GM12878 (cell line): ENCODE measurements around the gene IFITM5. TPM values are rescaled to one million over a fixed set of nuclear protein-coding genes. Genes with fewer than 3 reads are reported as not detected.

Experiments
- EED ChIP-seq: sonication (generic); IDR thresholded peaks from 2 replicates; pipeline ENCODE4 v1.6.1; 2016; ENCODE audit warnings: antibody characterized with exemption, low read depth
- EGR1 ChIP-seq, 2 experiments: IDR thresholded peaks; 1 replicate in 1 of 2; 2 replicates in 1 of 2; pipeline ENCODE4 v1.6.1; 2011 to 2012; ENCODE audit warnings: low read depth in 2 of 2, low read length in 2 of 2, borderline replicate concordance in 1 of 2, mild to moderate bottlenecking in 1 of 2, moderate library complexity in 1 of 2
- GATAD2B ChIP-seq: fragments of 450-650 bp; conservative IDR thresholded peaks from 2 replicates; pipeline ENCODE4 v1.6.1; 2017; ENCODE audit warnings: low read depth, mild to moderate bottlenecking, moderate library complexity
- IKZF1 ChIP-seq: fragments of 450-650 bp; conservative IDR thresholded peaks from 2 replicates; pipeline ENCODE4 v1.6.1; 2017; ENCODE audit warnings: antibody characterized with exemption, mild to moderate bottlenecking
- IKZF2 ChIP-seq, 2 experiments: fragments of 450-650 bp; IDR thresholded peaks; 2 replicates each; pipeline ENCODE4 v1.6.1; 2017; ENCODE audit warnings: mild to moderate bottlenecking in 2 of 2, moderate library complexity in 2 of 2
- JUNB ChIP-seq: IDR thresholded peaks from 2 replicates; pipeline ENCODE4 v1.6.1; 2016; ENCODE audit warnings: antibody characterized with exemption, mild to moderate bottlenecking
- NFIC ChIP-seq: IDR thresholded peaks from 2 replicates; pipeline ENCODE4 v1.6.1; 2012; ENCODE audit warnings: low read depth, mild to moderate bottlenecking, inconsistent platforms, low read length, moderate library complexity
- NR2F1 ChIP-seq: fragments of 450-650 bp; conservative IDR thresholded peaks from 2 replicates; pipeline ENCODE4 v1.6.1; 2017; ENCODE audit warnings: mild to moderate bottlenecking
- POLR2AphosphoS5 ChIP-seq: IDR thresholded peaks from 2 replicates; pipeline ENCODE4 v1.6.1; 2011; ENCODE audit warnings: mild to moderate bottlenecking, low read length, inconsistent platforms
- RB1 ChIP-seq: fragments of 450-650 bp; formaldehyde crosslinking; IDR thresholded peaks from 2 replicates; pipeline ENCODE4 v1.6.1; 2017; ENCODE audit warnings: mild to moderate bottlenecking, borderline replicate concordance
- TCF12 ChIP-seq: IDR thresholded peaks from 2 replicates; pipeline ENCODE4 v1.6.1; 2011; ENCODE audit warnings: low read depth, mild to moderate bottlenecking, low read length
- ZNF217 ChIP-seq: fragments of 450-650 bp; IDR thresholded peaks from 2 replicates; pipeline ENCODE4 v1.6.1; 2017; ENCODE audit warnings: antibody characterized with exemption, mild to moderate bottlenecking
- polyA plus RNA-seq, 11 experiments: library from polyadenylated mRNA; depleted of rRNA in 4 of 11; unstranded in 6 of 11; stranded (reverse) in 5 of 11; fragments of >200 nt; fragmentation: Nextera tagmentation in 4 of 11; fragmentation: Illumina TruSeq in 1 of 11; extraction: Ambion mirVana in 4 of 11; extraction: Trizol in 1 of 11; gene quantifications; 1 replicate in 1 of 11; 2 replicates in 10 of 11; pipeline versions ENCODE4 v1.2.1 to v1.2.3, GENCODE V29; 2011 to 2016; ENCODE audit warnings: inconsistent platforms in 2 of 11, missing spikeins in 2 of 11, low read depth in 1 of 11
- total RNA-seq, 4 experiments: library from RNA; depleted of rRNA in 3 of 4; stranded (reverse); fragments of >200 nt in 3 of 4; fragmentation: Illumina TruSeq in 1 of 4; extraction: Trizol in 1 of 4; gene quantifications; 2 replicates each; pipeline versions ENCODE4 v1.2.1 to v1.2.3, GENCODE V29; 2013 to 2021
- TF ChIP-seq, protein P1 (sequence below): fragments of 450-650 bp; IDR thresholded peaks from 2 replicates; pipeline ENCODE4 v1.6.1; 2016; ENCODE audit warnings: mild to moderate bottlenecking, moderate library complexity, borderline replicate concordance

Gene IFITM5
- total and polyA plus RNA-seq, 10 of the 15 experiments (the other 5 are each of a cell fraction or from before 2014, with no cell fraction given): not detected

- TF ChIP-seq IKZF1: peak; percentile 73
- TF ChIP-seq, protein P1, sequence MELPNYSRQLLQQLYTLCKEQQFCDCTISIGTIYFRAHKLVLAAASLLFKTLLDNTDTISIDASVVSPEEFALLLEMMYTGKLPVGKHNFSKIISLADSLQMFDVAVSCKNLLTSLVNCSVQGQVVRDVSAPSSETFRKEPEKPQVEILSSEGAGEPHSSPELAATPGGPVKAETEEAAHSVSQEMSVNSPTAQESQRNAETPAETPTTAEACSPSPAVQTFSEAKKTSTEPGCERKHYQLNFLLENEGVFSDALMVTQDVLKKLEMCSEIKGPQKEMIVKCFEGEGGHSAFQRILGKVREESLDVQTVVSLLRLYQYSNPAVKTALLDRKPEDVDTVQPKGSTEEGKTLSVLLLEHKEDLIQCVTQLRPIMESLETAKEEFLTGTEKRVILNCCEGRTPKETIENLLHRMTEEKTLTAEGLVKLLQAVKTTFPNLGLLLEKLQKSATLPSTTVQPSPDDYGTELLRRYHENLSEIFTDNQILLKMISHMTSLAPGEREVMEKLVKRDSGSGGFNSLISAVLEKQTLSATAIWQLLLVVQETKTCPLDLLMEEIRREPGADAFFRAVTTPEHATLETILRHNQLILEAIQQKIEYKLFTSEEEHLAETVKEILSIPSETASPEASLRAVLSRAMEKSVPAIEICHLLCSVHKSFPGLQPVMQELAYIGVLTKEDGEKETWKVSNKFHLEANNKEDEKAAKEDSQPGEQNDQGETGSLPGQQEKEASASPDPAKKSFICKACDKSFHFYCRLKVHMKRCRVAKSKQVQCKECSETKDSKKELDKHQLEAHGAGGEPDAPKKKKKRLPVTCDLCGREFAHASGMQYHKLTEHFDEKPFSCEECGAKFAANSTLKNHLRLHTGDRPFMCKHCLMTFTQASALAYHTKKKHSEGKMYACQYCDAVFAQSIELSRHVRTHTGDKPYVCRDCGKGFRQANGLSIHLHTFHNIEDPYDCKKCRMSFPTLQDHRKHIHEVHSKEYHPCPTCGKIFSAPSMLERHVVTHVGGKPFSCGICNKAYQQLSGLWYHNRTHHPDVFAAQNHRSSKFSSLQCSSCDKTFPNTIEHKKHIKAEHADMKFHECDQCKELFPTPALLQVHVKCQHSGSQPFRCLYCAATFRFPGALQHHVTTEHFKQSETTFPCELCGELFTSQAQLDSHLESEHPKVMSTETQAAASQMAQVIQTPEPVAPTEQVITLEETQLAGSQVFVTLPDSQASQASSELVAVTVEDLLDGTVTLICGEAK: 0 out of 2 replicates have a peak, but pooled peaks have one; percentile 15
- no peak for TF ChIP-seq NFIC
- peak; percentile 52 for TF ChIP-seq NR2F1
- TF ChIP-seq RB1: peak; percentile 25; the same call in 1 of the 2 replicates
- peak; percentile 46; the same call in 1 of the 2 replicates for TF ChIP-seq GATAD2B
- 0 out of 2 replicates have a peak, but pooled peaks have one; percentile 38 for TF ChIP-seq ZNF217
- TF ChIP-seq EGR1 (IDR thresholded peaks at IDR 0.05; ENCODE audit: borderline replicate concordance in 1 of 2, low read depth in 2 of 2, low read length in 2 of 2): peak in 1 of 2 experiments; percentile 90; a peak in 2 of 3 replicates
- TF ChIP-seq EED: 0 out of 2 replicates have a peak, but pooled peaks have one; percentile 14
- TF ChIP-seq IKZF2 (IDR thresholded peaks at IDR 0.05): peak; percentile 23 to 33; a peak in 1 of 4 replicates
- 0 out of 2 replicates have a peak, but pooled peaks have one; percentile 31 for TF ChIP-seq POLR2AphosphoS5
- no peak for TF ChIP-seq TCF12
- TF ChIP-seq JUNB: no peak
- TF ChIP-seq, all 136 proteins: peak for 14
These were observed 10.6 kb downstream of the IFITM5 start, which contains the start of gene PGGHG (continued) for GRCh38 chr11:288478-289397.
